ENCODE data around the gene MCIDAS. TPM values are rescaled to one million over a fixed set of nuclear protein-coding genes. Genes with fewer than 3 reads are reported as not detected.

Gene MCIDAS
- total and polyA plus RNA-seq, 2 of the 8 experiments (the other 6 are each of a cell fraction or from before 2014, with no cell fraction given): 0.15 TPM; not detected in 1

DNA sequence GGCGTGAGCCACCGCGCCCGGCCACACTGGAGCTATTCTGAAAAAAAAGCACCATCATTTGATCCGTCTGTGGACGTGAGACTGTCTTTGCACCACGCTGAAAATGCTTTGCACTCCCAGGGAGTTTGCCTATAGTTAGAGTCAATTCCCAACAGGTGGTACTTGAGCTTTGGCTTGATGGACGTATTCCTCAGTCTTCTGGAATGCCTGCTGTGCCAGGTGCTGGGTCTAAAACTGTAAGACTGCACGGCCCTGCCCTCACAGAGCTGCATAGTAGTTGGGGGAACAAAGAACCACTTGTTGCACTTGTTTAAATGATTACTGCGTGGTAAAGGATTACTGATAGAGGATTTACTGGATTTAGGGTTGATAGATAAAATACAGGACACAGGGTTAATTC, 9.7 kb upstream of the MCIDAS start:
- Histone ChIP-seq H3K36me3 (ENCODE audit: control insufficient read depth in 2 of 4, insufficient read depth in 4 of 4, low read length in 3 of 4) (no peaks in the 10 kb centered on the region), H3K4me1 (replicated peaks in 1 of 4; ENCODE audit: control insufficient read depth in 3 of 4, insufficient read depth in 4 of 4, low read length in 3 of 4) (peaks cover 0 to 17% (median 7%) of the 10 kb centered on the region in 4 experiments; a peak in 5 of 7 replicates), H3K23ac (ENCODE audit: insufficient read length) (no peak overlapping the region), H2BK20ac (ENCODE audit: low read length) (no peak overlapping the region), H2BK120ac (replicated peaks; ENCODE audit: low read depth, low read length) (no peak overlapping the region), H3K9ac (replicated peaks in 1 of 4; ENCODE audit: extremely low read depth in 1 of 4, low read depth in 3 of 4, low read length in 3 of 4) (no peak overlapping the region), H2BK5ac (ENCODE audit: low read depth, low read length) (no peak overlapping the region), H3K14ac (ENCODE audit: insufficient read length) (no peak overlapping the region), H3K56ac (replicated peaks; ENCODE audit: insufficient read length, low read depth, low read length) (peak overlapping the region; percentile 10), H3K79me1 (ENCODE audit: low read depth, low read length) (no peaks in the 10 kb centered on the region), H3K27me3 (replicated peaks in 1 of 4; ENCODE audit: control insufficient read depth in 3 of 4, extremely low read depth in 1 of 4, insufficient read depth in 3 of 4, low read length in 3 of 4) (peaks cover 23 to 49% (median 43%) of the 10 kb centered on the region in 4 experiments), H2BK15ac (ENCODE audit: low read length) (no peak overlapping the region), H3K23me2 (ENCODE audit: low read depth, low read length) (peaks cover 20% of the 10 kb centered on the region; the same call in 1 of the 2 replicates), H3K4me3 (ENCODE audit: extremely low read depth in 1 of 4, insufficient read depth in 2 of 4, low read depth in 3 of 4, low read length in 4 of 4) (no peak overlapping the region), H4K91ac (replicated peaks; ENCODE audit: insufficient read length, low read length) (no peak overlapping the region), H3K27ac (ENCODE audit: low read depth, low read length) (no peak overlapping the region), H3K4me2 (ENCODE audit: insufficient read depth in 1 of 2, low read depth in 2 of 2, low read length in 2 of 2) (no peak overlapping the region), H2BK12ac (ENCODE audit: low read depth, low read length) (no peak overlapping the region), H2AFZ (ENCODE audit: low read length) (no peak overlapping the region), H4K8ac (ENCODE audit: extremely low read depth, insufficient read depth, low read length) (no peak overlapping the region), H4K20me1 (replicated peaks in 1 of 2; ENCODE audit: control insufficient read depth in 1 of 2, insufficient read depth in 2 of 2, low read length in 2 of 2) (peaks cover 0 to 2% of the 10 kb centered on the region in 2 experiments), H3K4ac (replicated peaks; ENCODE audit: insufficient read length, low read depth, low read length) (no peak overlapping the region), H2AK5ac (ENCODE audit: low read depth, low read length) (no peak overlapping the region), H3K18ac (ENCODE audit: extremely low read depth, low read length) (no peak overlapping the region), H3K79me2 (ENCODE audit: control insufficient read depth in 1 of 2, insufficient read depth in 2 of 2, low read length in 2 of 2) (no peaks in the 10 kb centered on the region), H3K9me3 (ENCODE audit: insufficient read depth in 2 of 2, low read depth in 1 of 2, low read length in 1 of 2) (no peaks in the 10 kb centered on the region), H4K5ac (ENCODE audit: insufficient read length, low read depth, low read length) (no peak overlapping the region)
- no peak for DNase-seq (ENCODE audit: low read depth in 1 of 2, low spot score in 2 of 2)
- no peak for FAIRE-seq
- TF ChIP-seq FOSL1 (IDR thresholded peaks at IDR 0.05; ENCODE audit: insufficient read depth, low read depth, low read length) (no peak), TAF7 (optimal IDR thresholded peaks at IDR 0.05; ENCODE audit: borderline replicate concordance, low read depth, low read length) (no peak), KDM4A (IDR thresholded peaks at IDR 0.05; ENCODE audit: low read depth, low read length, severe bottlenecking) (no peak)
- ChIA-PET CTCF (ENCODE audit: partially characterized antibody) (interaction anchor here (1.2 to 9.2 kb wide), 3 partner anchors 10 to 170 kb away, joined by 3 to 105 read pairs (median 7); no protein-coding TSS in a partner anchor), POLR2A (ENCODE audit: partially characterized antibody) (no interaction called here)
- WGBS, 2 experiments (ENCODE audit: extremely low coverage in 1 of 2, insufficient coverage in 1 of 2, insufficient read length in 1 of 2, insufficient replicate concordance in 2 of 2, low coverage in 1 of 2, low lambda C conversion rate in 2 of 2, missing lambda C conversion rate in 1 of 2): 78% methylated on average over 10 of the region's 10 CpGs; no CpG with 5 or more reads in 1 of the 2 experiments

All from H1 (cell line).